Measurements from ENCODE around the gene CLDN20. TPM values are rescaled to one million over a fixed set of nuclear protein-coding genes. Genes with fewer than 3 reads are reported as not detected.

Gene CLDN20
- total and polyA plus RNA-seq, 2 donors (not counting 3 experiments of a cell fraction or from before 2014, with no cell fraction given), result not detected

GRCh38 chr6:155276638-155277037 is 12.8 kb downstream of the CLDN20 start:
- Histone ChIP-seq H3K9me1 (replicated peaks; ENCODE audit: control insufficient read depth, extremely low read depth, insufficient read depth, low read length) (no peaks in the 10 kb centered on the region), H3K27ac (ENCODE audit: insufficient read depth, low read depth, low read length) (peak overlapping the region; percentile 1), H3K4me2 (ENCODE audit: insufficient read depth, low read length) (no peak overlapping the region), H3K4me3 (replicated peaks in 1 of 3; ENCODE audit: insufficient read depth in 1 of 3, low read depth in 1 of 3, low read length in 3 of 3) (no peak overlapping the region), H3K79me2 (ENCODE audit: control insufficient read depth, insufficient read depth, low read length) (peaks cover 15% of the 10 kb centered on the region), H3K9ac (replicated peaks; ENCODE audit: extremely low read depth, insufficient read depth, low read length) (no peak overlapping the region), H3K27me3 (ENCODE audit: control insufficient read depth in 2 of 2, insufficient read depth in 2 of 2, low read length in 2 of 2) (no peaks in the 10 kb centered on the region), H3K36me3 (ENCODE audit: control insufficient read depth in 2 of 2, extremely low read depth in 1 of 2, insufficient read depth in 2 of 2, low read length in 2 of 2) (peaks cover 3 to 6% of the 10 kb centered on the region in 2 experiments), H3K9me3 (replicated peaks; ENCODE audit: control insufficient read depth, insufficient read depth, low read length) (no peaks in the 10 kb centered on the region), H2AFZ (ENCODE audit: low read depth, low read length) (no peak overlapping the region), H4K20me1 (replicated peaks; ENCODE audit: control insufficient read depth, extremely low read depth, insufficient read depth, low read length) (no peaks in the 10 kb centered on the region), H3K4me1 (ENCODE audit: control insufficient read depth, extremely low read depth, insufficient read depth, low read length) (peaks cover 41% of the 10 kb centered on the region)
- POLR2A ChIA-PET, result no interaction called here
- dilution Hi-C loops (cut with MboI; ENCODE audit: extremely low pct_ligation_motif_present, low sequenced_read_pairs), result no loop called here
- CTCF ChIA-PET, result interaction anchor here (0.6 to 2.5 kb wide), 17 partner anchors 8 to 601 kb away, joined by 3 to 21 read pairs (median 4); no protein-coding TSS in a partner anchor
- FAIRE-seq (no peak), DNase-seq (ENCODE audit: low read depth, low spot score) (peak; percentile 17)
- BruUV-seq (replicated peaks), result no TSS peak
- intact Hi-C loops (cut with micrococcal nuclease), result loop anchor here (2.0 kb wide), 1 partner anchor 252 kb away; no protein-coding TSS in a partner anchor
- TF ChIP-seq POLR2AphosphoS5 (IDR thresholded peaks at IDR 0.05; ENCODE audit: insufficient read depth, low read depth, low read length) (no peak), POLR2A (IDR thresholded peaks at IDR 0.05; ENCODE audit: low read depth, low read length) (no peak), JUN (IDR thresholded peaks at IDR 0.05; ENCODE audit: borderline replicate concordance, insufficient read depth, insufficient read length, low read depth) (no peak), MAX (IDR thresholded peaks at IDR 0.05; ENCODE audit: insufficient read depth, insufficient read length) (no peak), FOS (IDR thresholded peaks at IDR 0.05; ENCODE audit: borderline replicate concordance, insufficient read depth, low read length) (no peak), MYC (IDR thresholded peaks at IDR 0.05; ENCODE audit: low read depth, low read length) (no peak), EZH2 (IDR thresholded peaks at IDR 0.05; ENCODE audit: borderline replicate concordance, low read depth, low read length, severe bottlenecking) (no peak), GATA2 (IDR thresholded peaks at IDR 0.05; ENCODE audit: insufficient read depth, insufficient read length, low read depth, low read length) (no peak)

Measured in endothelial cell of umbilical vein (primary cell).